NCI-H2196 (cell line): Measurements from ENCODE around the gene RPIA.
"Not testable (repeated sequence)": the region's sequence is repeated elsewhere in the genome, so short reads cannot be mapped to it uniquely, and the experiment has no call there.

ENCODE experiments used
- DNase-seq: peaks from one replicate; lab custom pipeline; 2025; ENCODE audit not compliant: unreplicated experiment; lab: John Stamatoyannopoulos, UW

Gene RPIA

GRCh38 chr2:88691339-88692183, at the start of gene RPIA:
Gene RPIA (plus strand): TSS chr2:88691673. CDS start chr2:88691699, 26 bp downstream.
- peak; percentile 90 for DNase-seq

DNA sequence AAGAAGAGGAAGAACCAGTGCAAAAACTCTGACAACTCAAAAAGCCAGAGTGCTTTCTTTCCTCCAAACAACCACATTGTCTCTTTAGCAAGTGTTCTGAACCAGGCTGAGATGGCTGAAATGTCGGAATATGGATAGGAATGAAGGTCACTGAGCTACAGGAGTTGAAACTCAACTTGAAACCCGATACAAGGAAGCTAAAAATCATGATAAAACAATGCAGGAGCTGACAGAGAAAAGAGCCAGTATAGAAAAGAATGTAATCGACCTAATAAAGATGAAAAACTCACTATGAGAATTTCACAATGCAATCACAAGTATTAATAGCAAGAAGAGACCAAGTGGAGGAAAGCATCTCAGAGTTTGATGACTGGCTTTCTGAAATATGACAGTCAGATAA, 49.2 kb upstream of the RPIA start:
- no peak for DNase-seq

DNA sequence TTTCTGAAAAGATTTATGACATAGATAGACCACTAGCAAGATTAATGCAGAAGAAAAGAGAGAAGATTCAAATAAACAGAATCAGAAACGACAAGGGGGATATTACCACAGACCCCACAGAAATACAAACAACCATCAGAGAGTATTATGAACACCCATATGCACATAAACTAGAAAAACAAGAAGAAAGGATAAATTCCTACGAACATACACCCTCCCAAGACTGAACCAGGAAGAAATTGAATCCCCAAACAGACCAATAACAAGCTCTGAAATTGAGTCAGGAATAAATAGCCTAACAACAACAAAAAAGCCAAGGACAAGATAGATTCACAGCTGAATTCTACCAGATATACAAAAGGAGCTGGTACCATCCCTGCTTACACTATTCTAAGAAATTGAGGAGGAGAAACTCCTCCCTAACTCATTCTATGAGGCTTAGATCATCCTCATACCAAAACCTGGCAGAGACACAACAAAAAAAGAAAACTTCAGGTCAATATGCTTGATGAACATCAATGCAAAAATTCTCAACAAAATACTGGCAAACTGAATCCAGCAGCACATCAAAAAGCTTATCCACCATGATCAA, 46.1 kb upstream of the RPIA start:
- not testable (repeated sequence) for DNase-seq

GRCh38 chr2:88651646-88652045, 39.8 kb upstream of the RPIA start:
- DNase-seq, result no peak

DNA sequence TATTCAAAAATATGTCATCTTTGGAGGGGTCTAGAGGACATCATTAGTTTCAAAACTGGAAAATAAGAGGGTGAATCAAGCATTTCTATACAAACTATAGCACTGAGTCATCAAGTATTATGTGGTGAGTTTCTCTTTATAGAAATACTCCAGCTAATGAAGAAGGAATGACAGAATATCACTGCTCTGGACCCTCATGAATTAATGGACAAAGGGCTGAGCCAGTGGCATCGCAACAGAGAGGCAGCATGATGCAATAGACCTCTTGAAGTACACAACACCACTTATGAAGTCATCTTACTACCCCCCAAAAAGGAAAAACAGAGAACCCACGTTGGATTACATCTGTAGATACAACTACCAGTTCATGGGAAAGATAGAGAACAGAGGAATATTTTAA, 36.8 kb upstream of the RPIA start:
- DNase-seq, result no peak

DNA sequence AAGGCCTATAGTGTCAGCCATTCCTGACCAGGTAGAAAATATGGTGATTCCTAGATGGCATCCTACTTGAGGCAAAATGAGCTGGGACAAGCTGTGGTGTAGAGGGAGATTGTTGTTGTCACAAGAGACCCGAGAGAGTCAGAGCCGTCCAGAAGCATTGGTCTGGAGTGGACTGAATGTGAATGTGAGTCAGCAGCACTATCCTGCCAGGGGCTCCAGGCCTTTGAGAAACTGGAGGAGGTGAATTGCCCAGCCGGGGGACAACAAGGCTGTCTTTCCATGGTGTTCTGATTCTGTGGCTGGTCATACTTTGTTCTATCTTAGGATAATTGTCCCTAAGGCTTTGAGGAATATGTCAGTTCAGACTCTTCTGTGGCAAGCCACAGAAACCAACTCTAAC, 34.8 kb upstream of the RPIA start:
- no peak for DNase-seq

DNA sequence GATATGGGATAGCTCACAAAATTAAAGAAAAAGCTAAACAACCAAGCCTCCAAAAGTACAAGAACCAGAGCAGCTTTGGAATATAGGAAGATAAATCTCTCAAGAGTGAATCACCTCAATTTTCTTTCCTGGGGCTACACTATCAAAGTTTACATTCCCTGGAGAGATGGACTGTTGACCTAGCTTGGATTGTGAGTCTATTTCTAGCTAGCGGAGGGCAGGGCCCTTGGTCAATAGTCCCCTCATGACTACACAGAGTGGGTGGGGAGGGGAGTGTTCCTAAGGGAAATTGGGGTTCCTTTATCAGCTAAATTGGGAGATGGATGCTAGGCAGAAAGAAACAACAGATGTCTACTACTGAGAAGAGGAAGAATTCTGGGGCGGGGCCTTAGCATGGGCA, 34.3 kb upstream of the RPIA start:
- no peak for DNase-seq

- DNase-seq, result no peak
These were observed 33.1 kb upstream of the RPIA start for GRCh38 chr2:88658326-88658725.

DNA sequence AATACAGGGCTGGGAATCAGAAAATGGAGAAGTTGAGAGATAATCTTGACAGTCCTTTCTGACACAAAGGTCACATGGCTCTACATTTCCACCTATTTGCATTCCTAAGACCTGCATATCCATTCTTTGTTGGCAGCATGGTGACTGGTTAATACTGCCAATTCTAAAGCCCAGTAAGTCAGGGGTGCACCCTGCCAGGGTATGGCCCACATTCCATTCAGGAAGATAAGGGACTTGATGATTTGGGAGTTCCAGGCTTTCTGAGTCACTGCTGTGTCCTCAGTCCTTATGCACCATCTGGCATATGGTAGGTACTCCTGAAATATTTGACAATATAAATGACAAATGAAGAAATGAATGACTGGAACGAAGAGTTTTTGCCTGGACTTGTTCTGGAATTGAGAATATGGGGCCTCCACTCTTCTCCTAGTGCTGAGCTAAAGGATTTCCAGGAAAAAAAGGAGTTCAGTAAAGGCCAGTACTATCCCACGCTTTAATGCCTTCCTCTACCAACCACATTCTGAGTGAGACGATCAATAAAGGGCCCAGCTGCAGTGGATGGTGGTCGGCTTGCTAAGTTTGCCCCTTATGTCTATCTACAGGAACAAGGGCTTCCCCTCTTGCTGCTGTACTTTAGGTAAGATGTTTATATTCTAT, 32.5 kb upstream of the RPIA start:
- DNase-seq, result no peak

DNA sequence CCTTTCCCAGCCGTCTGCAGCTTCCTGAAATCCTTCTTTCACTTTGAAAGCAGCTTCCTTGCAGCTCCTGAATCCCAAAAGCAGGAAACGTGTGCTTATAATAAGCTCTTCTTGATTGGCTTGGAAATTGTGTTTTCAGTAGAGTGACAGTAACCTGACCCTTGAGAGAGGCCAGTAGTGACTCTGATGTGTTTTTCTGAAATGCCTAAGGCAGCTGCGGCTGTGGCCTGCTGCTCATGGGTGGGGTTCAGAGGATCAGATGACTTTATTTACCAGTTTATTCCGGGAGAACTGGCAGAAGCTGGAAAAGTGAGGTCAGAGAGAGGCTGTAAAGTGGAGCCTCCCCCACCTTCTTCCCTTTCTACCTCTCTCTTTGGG, 31.9 kb upstream of the RPIA start:
- DNase-seq, result peak; percentile 64

DNA sequence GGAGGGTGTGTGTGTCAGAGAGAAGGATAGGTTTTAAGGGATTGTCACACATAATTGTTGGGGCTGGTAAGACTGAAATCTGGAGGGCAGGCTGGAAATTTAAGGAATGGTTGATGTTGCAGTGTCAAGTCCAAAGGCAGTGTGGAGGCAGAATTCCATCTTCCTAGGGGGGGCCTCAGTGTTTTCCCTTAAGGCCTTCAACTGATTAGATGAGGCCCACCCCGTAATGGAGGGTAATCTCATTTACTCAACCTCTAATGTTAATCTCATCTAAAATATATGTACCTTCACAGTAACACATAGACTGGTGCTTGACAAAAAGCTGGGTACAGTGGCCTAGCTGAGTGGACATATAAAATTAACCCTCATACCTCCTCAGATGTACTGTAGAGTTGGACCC, 30.9 kb upstream of the RPIA start:
- no peak for DNase-seq

GRCh38 chr2:88666576-88666975, 24.9 kb upstream of the RPIA start:
- DNase-seq, result no peak

DNA sequence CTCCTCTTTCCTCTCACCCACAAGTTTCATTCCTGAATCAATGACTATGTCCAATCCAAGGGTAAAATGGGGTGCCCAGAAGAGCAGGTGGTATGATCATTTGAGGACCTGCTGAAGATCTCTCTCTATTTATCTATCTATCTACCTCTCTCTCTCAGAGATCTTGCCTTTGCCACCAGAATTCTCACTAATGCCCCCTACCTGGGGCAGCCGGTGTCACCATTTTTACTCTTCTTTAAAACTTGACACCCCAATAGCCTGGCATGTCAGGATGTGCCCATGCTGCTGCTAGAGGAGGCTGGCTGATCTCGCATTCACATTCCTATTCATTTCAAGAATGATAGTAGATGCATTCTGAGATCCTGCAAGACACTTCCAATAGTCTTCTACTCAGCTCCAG, 24.3 kb upstream of the RPIA start:
- no peak for DNase-seq

- no peak for DNase-seq
These were observed 22.6 kb upstream of the RPIA start for GRCh38 chr2:88668862-88669261.

GRCh38 chr2:88669482-88670214, 21.8 kb upstream of the RPIA start:
- DNase-seq, result peak; percentile 35

GRCh38 chr2:88671786-88672427, 19.6 kb upstream of the RPIA start:
- peak; percentile 42 for DNase-seq

DNA sequence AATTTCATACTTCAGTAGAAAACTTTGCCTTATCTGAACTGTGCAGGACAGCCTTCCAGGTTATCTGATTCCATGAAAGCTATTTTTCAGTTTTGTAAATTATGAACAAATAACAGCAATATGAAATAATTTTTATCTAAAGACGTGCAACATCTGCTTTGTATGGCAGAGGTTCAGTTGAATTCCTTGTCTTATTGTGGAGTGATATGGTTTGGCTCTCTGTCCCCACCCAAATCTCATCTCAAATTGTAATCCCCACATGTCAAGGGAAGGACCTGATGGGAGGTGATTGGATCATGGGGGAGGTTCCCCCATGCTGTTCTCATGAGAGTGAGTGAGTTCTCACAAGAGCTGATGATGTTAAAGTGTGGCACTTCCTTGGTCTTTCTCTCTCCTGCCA, 18.1 kb upstream of the RPIA start:
- no peak for DNase-seq

DNA sequence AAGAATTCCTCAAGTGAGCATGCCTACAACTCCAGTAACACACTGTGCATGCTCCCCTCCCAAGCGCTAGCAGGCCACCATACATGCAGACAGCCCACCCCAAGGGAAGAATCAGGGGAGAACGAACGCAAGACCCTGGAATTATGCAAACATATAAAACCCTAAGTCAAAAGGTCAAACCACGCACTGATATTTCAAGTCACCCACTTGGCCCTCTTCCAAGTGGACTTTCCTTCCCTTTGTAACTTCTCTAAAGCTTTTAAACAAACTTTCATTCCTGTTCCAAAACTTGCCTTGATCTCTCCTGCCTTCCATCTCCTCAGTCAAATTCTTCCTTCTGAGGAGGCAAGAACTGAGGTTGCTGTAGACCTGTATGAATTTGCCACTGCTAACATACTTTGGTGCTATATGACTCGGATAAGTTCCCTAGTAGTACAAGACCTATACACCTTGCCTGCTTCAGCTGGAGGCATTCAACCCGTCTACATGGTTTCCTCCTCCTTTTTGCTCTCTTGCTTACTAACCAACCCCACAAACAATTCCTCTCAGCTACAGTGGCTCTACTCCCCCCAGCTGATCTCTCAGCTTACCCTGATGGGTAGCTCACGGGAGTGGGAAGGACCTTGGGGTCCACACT, 11.1 kb upstream of the RPIA start:
- no peak for DNase-seq

DNA sequence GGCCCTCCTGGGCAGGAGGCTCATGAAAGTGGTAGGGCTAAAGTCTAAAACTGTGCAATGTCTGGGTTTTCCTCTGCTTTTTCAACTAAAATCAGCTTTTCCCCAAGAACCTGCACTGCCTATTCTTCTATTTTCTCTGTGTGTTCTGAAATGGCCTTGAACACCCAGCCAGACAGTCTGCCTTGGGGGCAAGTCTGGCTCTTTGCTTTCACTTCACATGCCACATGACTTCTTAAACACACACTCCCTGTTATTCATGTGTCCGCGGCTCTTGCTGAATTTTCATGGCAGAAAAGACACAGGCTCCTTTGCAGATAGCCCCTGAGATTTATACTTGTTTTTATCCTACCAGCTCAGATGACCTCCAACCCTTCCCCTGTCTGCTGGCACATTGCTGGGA, 10.6 kb upstream of the RPIA start:
- DNase-seq, result no peak

DNA sequence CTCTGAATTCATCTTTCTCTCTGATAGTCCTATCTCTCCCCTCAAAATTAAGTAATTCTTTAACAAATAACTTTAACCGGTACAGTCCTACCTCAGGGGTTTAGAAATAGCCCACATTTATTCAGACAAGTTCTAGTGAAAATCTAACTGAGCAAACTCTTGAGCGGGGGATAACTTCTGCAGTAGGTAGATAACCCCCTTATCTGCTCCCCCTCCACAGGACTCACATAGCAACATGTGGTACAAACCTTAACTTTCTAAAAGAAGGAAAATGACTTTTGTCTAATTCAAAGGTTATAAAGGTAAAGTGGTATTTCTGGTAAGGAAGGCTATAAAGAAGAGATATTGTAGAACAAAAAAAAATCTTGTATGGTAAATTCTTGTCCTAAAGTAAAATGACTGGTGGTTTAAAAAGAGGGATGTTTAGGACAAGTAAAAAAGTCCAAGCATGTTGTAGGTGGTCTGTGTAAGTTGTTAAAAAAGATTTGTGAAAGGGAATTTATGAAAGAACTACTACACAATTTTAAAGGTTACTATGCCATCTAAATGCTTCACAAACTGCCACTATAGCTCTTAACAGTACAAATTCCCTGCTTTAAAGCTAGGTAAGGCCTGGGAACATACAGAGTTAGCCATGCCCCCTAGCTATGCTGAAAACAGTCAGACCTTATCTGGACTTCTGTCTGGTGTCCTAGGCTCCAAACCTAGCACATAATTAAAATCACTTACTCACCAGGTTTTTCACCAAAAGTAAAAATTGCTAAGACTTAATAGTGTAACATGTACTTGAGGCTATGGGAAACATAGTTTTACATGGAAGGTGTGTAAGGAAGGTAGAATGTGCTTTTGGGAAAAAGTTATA, 8.1 kb upstream of the RPIA start:
- no peak for DNase-seq
